Astrocyte (in vitro differentiated cells and primary cell): Measurements from ENCODE around the gene SLC47A2. TPM values are rescaled to one million over a fixed set of nuclear protein-coding genes. Genes with fewer than 3 reads are reported as not detected.

Source experiments
- DNase-seq: peaks from one replicate; pipeline ENCODE4 v3.0.0-alpha.2; 2010; ENCODE audit warnings: low read depth
- FAIRE-seq: peaks from 2 replicates; lab custom pipeline; 2011; peaks lifted over from hg19 to GRCh38; lab: Jason Lieb, UNC
- H2AFZ ChIP-seq: 2 replicates; pipeline ENCODE4 v1.6.0; 2012; ENCODE audit warnings: low read depth, low read length, inconsistent platforms
- H3K27ac ChIP-seq: 2 replicates; pipeline ENCODE4 v1.5.1; 2011; ENCODE audit warnings: low read depth, low read length, inconsistent platforms
- H3K27me3 ChIP-seq: 2 replicates; pipeline ENCODE4 v1.6.0; 2011; ENCODE audit warnings: low read length, inconsistent platforms; ENCODE audit not compliant: insufficient read depth
- H3K36me3 ChIP-seq: 2 replicates; pipeline ENCODE4 v1.5.1; 2011; ENCODE audit warnings: low read length, inconsistent platforms; ENCODE audit not compliant: insufficient read depth
- H3K4me1 ChIP-seq: 2 replicates; pipeline ENCODE4 v1.5.1; 2011; ENCODE audit warnings: low read length, inconsistent platforms; ENCODE audit not compliant: insufficient read depth
- H3K4me2 ChIP-seq: 2 replicates; pipeline ENCODE4 v1.6.0; 2012; ENCODE audit warnings: low read length, inconsistent platforms
- H3K4me3 ChIP-seq: 2 replicates; pipeline ENCODE4 v1.5.1; 2011; ENCODE audit warnings: low read depth, mild to moderate bottlenecking, low read length, inconsistent platforms; ENCODE audit not compliant: insufficient read depth
- H3K79me2 ChIP-seq: 2 replicates; pipeline ENCODE4 v1.6.0; 2012; ENCODE audit warnings: mild to moderate bottlenecking, low read length, inconsistent platforms; ENCODE audit not compliant: insufficient read depth
- H3K9ac ChIP-seq: 2 replicates; pipeline ENCODE4 v1.6.0; 2012; ENCODE audit warnings: mild to moderate bottlenecking, low read length, inconsistent platforms
- H3K9me3 ChIP-seq: 2 replicates; pipeline ENCODE4 v1.5.1; 2012; ENCODE audit warnings: low read depth, mild to moderate bottlenecking, low read length, inconsistent platforms; ENCODE audit not compliant: insufficient read depth
- H4K20me1 ChIP-seq: 2 replicates; pipeline ENCODE4 v1.6.0; 2012; ENCODE audit warnings: low read length, inconsistent platforms; ENCODE audit not compliant: insufficient read depth
- H3K27ac Mint-ChIP-seq: one replicate; pipeline ENCODE4 v1.8.0; 2021; ENCODE audit warnings: mild to moderate bottlenecking, mixed read lengths; ENCODE audit not compliant: unreplicated experiment
- H3K27me3 Mint-ChIP-seq: one replicate; pipeline ENCODE4 v1.8.0; 2021; ENCODE audit warnings: low read depth, mixed read lengths; ENCODE audit not compliant: unreplicated experiment
- H3K36me3 Mint-ChIP-seq: one replicate; pipeline ENCODE4 v1.8.0; 2021; ENCODE audit warnings: low read depth, mixed read lengths; ENCODE audit not compliant: unreplicated experiment
- H3K4me1 Mint-ChIP-seq: one replicate; pipeline ENCODE4 v1.8.0; 2021; ENCODE audit warnings: low read depth, mixed read lengths; ENCODE audit not compliant: unreplicated experiment
- H3K4me3 Mint-ChIP-seq: one replicate; pipeline ENCODE4 v1.8.0; 2021; ENCODE audit warnings: mild to moderate bottlenecking, moderate library complexity, mixed read lengths; ENCODE audit not compliant: unreplicated experiment
- H3K9me3 Mint-ChIP-seq: one replicate; pipeline ENCODE4 v1.8.0; 2021; ENCODE audit warnings: mild to moderate bottlenecking, mixed read lengths; ENCODE audit not compliant: unreplicated experiment
- CTCF ChIP-seq: IDR thresholded peaks from 2 replicates; pipeline ENCODE4 v1.5.1; 2011; ENCODE audit warnings: low read depth, mild to moderate bottlenecking, inconsistent platforms, low read length, moderate library complexity; ENCODE audit not compliant: insufficient read depth
- EZH2 ChIP-seq: IDR thresholded peaks from 2 replicates; pipeline ENCODE4 v1.6.1; 2012; ENCODE audit warnings: mild to moderate bottlenecking, low read length, inconsistent platforms; ENCODE audit not compliant: insufficient read depth
- total RNA-seq: library from RNA; stranded (reverse); gene quantifications from 2 replicates; pipeline ENCODE4 v1.2.1, GENCODE V29; 2021

Gene SLC47A2
- total RNA-seq, 1 donor from 2014 or later = not detected

GRCh38 chr17:19752216-19753050, 36.0 kb upstream of the SLC47A2 start:
- no peaks in the 10 kb centered on the region for H3K9me3 ChIP-seq
- H3K4me1 Mint-ChIP-seq = peaks cover 7% of the 10 kb centered on the region
- FAIRE-seq (no peak), DNase-seq (no peak)
- peaks cover 5% of the 10 kb centered on the region for H3K27me3 ChIP-seq
- peak overlapping the region; percentile 71 for H2AFZ ChIP-seq
- no peaks in the 10 kb centered on the region for H3K79me2 ChIP-seq
- H3K27ac ChIP-seq = peak overlapping the region; percentile 45
- H3K4me3 Mint-ChIP-seq = no peak overlapping the region
- peaks cover 2% of the 10 kb centered on the region for H3K36me3 Mint-ChIP-seq
- no peak overlapping the region for H3K4me3 ChIP-seq
- H3K36me3 ChIP-seq = no peaks in the 10 kb centered on the region
- no peaks in the 10 kb centered on the region for H3K9me3 Mint-ChIP-seq
- H4K20me1 ChIP-seq = no peaks in the 10 kb centered on the region
- TF ChIP-seq EZH2 = no peak
- peak overlapping the region; percentile 37 for H3K4me2 ChIP-seq
- peaks cover 47% of the 10 kb centered on the region for H3K27me3 Mint-ChIP-seq
- peaks cover 18% of the 10 kb centered on the region for H3K4me1 ChIP-seq
- peak overlapping the region; percentile 53 for H3K27ac Mint-ChIP-seq
- peak overlapping the region; percentile 53 for H3K9ac ChIP-seq

GRCh38 chr17:19750835-19751234, 34.5 kb upstream of the SLC47A2 start:
- TF ChIP-seq CTCF (no peak), EZH2 (no peak)
- Histone ChIP-seq H3K27ac (no peak overlapping the region), H3K4me1 (peaks cover 18% of the 10 kb centered on the region), H3K9me3 (no peaks in the 10 kb centered on the region), H3K79me2 (no peaks in the 10 kb centered on the region), H4K20me1 (no peaks in the 10 kb centered on the region), H3K27me3 (peaks cover 2% of the 10 kb centered on the region), H3K4me2 (no peak overlapping the region), H3K4me3 (no peak overlapping the region), H3K9ac (no peak overlapping the region), H2AFZ (no peak overlapping the region), H3K36me3 (no peaks in the 10 kb centered on the region)
- DNase-seq = no peak
- Mint-ChIP-seq H3K27ac (no peak overlapping the region), H3K27me3 (peaks cover 45% of the 10 kb centered on the region), H3K4me1 (peaks cover 7% of the 10 kb centered on the region), H3K9me3 (no peaks in the 10 kb centered on the region), H3K4me3 (no peak overlapping the region), H3K36me3 (peaks cover 2% of the 10 kb centered on the region)
- FAIRE-seq = no peak

- Histone ChIP-seq H3K9ac (no peak overlapping the region), H2AFZ (no peak overlapping the region), H3K4me3 (no peak overlapping the region), H3K79me2 (no peaks in the 10 kb centered on the region), H3K9me3 (no peaks in the 10 kb centered on the region), H3K27me3 (peaks cover 6% of the 10 kb centered on the region), H3K4me1 (peaks cover 18% of the 10 kb centered on the region), H3K27ac (no peak overlapping the region), H3K36me3 (no peaks in the 10 kb centered on the region), H3K4me2 (no peak overlapping the region), H4K20me1 (no peaks in the 10 kb centered on the region)
- H3K4me3 Mint-ChIP-seq = no peak overlapping the region
- DNase-seq (no peak), FAIRE-seq (no peak)
- no peak overlapping the region for H3K27ac Mint-ChIP-seq
- H3K9me3 Mint-ChIP-seq = no peaks in the 10 kb centered on the region
- peaks cover 2% of the 10 kb centered on the region for H3K36me3 Mint-ChIP-seq
- TF ChIP-seq CTCF = no peak
- TF ChIP-seq EZH2 = no peak
- H3K27me3 Mint-ChIP-seq = peaks cover 49% of the 10 kb centered on the region
- peaks cover 7% of the 10 kb centered on the region for H3K4me1 Mint-ChIP-seq
These were observed 33.7 kb upstream of the SLC47A2 start for GRCh38 chr17:19750020-19750572.
